Upper lobe of left lung (tissue), 4 donors: ENCODE data around the gene SZT2.
A peak's percentile ranks its signal among the peaks of the same experiment; 100 is the strongest.

Source experiments
- CTCF ChIP-seq, 6 experiments: fragments of 450-650 bp in 4 of 6; fragments of 200-600 bp in 2 of 6; sonication (generic) in 2 of 6; IDR thresholded peaks; one replicate each; pipeline ENCODE4 v1.5.1; 2016 to 2019; ENCODE audit warnings: antibody characterized with exemption in 6 of 6
- POLR2A ChIP-seq, 4 donors: fragments of 450-650 bp; IDR thresholded peaks; one replicate each; pipeline ENCODE4 v1.5.1; 2016 to 2017; ENCODE audit warnings: antibody characterized with exemption in 4 of 4, mild to moderate bottlenecking in 2 of 4
- POLR2AphosphoS5 ChIP-seq, 2 donors: sonication (generic); formaldehyde crosslinking; IDR thresholded peaks; one replicate each; pipeline ENCODE4 v1.5.1; 2017; ENCODE audit warnings: antibody characterized with exemption in 2 of 2

- TF ChIP-seq POLR2AphosphoS5 (IDR thresholded peaks at IDR 0.05), result peak in 1 of 2 donors; percentile 34
- TF ChIP-seq CTCF (IDR thresholded peaks at IDR 0.05), result peak in 5 of 6 experiments; percentile 25 to 58 (median 55)
- peak in 3 of 4 donors; percentile 23 to 70 (median 56) for TF ChIP-seq POLR2A (IDR thresholded peaks at IDR 0.05)
Observed at GRCh38 chr1:43358121-43358745, 31.5 kb upstream of the SZT2 start.
